DMS153 treated with DMSO at 0.1 percent for 48 hours (cell line): ENCODE results near the gene INTS7.

ENCODE experiments used
- DNase-seq: peaks from one replicate; lab custom pipeline; 2025; ENCODE audit not compliant: unreplicated experiment; lab: John Stamatoyannopoulos, UW

INTS7 gene

DNA sequence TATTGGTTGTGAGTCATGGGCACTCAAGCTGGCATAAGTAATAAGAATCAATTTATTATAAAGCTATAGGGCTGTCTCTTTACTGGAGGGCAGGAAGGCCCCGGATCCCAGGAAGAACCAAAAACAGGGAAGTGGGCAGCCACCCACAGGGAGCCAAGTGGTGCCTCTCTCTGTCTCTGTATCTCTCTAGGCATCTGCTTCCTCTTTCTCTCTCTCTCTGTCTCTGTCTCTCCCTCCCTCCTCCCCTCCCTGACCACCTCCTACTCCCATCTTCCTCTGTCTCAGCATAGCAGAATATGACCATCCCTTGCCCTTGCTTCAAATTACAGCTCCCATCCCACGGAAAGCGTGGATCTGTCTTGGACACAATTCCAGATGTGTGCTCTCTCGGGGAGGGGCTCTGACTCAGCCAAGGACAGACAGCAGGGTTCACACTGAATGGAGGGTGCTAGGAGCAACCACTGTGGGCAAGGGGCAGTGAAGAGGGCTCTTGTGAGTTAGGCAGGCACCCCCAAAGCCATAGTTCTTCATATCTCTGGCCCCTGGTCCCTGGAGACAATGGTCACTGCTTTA is 124.4 kb downstream of the INTS7 start:
- DNase-seq = no peak

DNA sequence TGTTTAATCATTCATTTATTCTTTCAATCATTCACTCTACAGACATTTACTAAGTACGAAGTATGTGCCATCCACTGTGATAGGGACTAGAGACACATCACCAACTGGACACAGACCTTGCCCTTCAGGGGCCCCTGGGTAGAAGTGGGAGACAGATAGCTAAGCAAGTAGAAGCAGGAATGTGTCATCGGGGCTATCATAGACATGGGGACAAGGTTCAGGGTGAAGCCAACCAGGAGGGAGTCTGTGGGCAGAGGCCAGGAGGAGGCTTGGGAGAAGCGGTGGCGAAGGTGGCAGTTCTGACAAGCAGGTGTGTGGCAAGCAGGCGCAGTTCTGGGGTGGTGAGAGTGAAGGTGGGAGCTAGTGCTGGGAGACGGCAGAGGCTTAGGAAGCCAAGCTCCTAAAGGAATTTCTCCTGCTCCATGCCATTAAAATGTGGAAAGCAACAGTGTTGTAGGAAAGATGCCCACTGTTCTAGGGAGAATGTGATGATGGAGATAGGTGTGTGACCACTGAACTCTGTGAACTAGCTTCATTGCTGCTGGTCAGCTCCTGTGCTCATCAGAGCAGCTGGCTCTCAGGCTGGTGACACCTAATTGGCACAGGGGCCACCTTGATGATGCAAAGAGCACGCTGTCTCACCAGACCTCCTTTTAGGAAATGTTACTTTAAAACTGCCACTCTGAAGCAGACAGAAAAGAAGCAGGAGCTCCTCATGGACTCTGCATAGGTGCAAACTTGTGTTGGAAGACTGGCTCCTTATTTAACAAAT is 125.1 kb downstream of the INTS7 start:
- DNase-seq = no peak

DNA sequence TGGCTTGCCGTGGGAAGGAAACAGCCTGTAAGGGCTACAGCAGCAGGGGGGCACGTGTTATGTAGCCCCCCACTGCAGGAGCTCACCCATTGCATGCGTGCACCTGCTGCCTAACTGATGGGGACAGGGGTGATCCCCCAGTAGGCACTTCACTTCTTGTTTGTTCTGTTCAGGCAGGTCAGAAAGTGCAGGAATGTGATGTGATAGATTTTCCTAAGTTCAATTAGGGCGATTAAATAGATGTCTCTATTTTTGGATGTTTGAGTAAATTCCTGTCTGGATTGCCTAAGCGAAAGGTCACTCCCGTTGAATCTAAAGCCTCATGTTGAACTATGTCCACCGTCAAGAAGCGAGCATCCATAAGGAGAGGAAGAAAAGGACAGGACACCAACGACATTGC is 126.0 kb downstream of the INTS7 start:
- DNase-seq = no peak

DNA sequence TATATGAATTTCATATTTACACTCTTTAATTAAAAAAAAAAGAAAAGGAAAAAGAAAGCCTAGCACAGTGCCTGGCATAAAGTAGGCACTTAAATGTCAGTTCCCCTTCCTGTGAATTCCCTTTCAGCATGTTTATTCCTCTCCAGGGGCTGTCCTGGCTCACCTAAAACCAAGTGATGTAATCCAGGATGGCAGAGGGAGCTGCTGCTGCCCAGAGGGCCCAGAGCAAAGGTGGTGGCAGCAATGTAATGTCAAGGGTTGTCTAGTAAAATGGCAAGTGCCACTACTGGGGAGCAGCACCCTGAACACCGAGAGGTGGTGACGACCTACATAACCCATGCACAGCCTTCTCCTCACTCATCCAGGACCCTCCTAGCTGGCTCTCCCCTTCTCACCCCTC is 126.4 kb downstream of the INTS7 start:
- DNase-seq = no peak

DNA sequence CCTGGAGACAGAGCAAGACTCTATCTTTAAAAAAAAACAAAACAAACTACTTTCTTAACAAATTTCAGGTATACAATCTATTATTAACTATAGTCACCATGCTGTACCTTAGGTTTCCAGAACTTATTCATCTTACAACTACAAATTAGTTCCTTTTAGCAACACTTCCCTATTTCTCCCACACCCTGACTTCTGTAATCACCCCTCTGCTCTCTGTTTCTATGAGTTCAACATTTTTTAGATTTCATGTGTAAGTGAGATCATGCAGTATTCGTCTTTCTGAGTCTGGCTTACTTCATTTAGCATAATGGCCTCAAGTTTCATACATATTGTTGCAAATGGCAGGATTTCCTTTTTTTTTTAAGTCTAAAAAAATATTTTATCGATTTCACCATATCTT is 126.9 kb downstream of the INTS7 start:
- no peak for DNase-seq

DNA sequence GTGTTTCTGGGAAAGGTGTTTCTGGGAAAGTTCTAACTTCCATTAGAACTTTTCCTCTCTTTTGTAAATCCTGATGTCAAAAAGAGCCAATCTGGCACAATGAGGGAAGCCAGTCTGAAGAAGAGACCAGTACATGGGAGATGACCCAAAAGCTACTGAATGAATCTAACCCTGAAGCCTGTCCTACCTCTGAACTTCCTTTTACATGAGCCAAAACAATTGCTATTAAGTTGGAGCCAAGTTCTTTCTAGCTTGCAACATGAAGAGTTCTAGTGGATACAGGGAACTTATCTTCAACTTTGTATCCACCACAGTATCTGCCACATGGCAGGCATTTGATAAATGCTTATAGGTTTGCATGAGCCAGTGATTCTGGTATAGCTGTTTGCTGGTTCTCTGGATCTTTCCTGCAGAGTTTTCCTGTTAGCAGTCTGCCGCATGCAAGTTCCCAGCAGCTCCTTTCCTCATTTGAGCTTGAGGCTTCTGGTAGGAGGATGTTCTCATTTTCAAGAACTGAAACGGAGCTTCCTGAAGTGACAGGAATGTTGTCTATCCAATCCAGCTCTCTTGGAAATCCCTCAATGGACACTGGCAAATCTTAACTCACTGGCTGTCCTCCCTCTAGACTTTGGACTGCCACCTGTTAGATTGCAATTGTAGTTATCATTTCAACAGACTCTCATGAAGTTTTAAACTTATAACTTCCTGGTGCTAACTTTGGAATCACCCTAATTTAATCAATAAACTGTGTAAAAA is 131.7 kb downstream of the INTS7 start:
- DNase-seq = no peak

DNA sequence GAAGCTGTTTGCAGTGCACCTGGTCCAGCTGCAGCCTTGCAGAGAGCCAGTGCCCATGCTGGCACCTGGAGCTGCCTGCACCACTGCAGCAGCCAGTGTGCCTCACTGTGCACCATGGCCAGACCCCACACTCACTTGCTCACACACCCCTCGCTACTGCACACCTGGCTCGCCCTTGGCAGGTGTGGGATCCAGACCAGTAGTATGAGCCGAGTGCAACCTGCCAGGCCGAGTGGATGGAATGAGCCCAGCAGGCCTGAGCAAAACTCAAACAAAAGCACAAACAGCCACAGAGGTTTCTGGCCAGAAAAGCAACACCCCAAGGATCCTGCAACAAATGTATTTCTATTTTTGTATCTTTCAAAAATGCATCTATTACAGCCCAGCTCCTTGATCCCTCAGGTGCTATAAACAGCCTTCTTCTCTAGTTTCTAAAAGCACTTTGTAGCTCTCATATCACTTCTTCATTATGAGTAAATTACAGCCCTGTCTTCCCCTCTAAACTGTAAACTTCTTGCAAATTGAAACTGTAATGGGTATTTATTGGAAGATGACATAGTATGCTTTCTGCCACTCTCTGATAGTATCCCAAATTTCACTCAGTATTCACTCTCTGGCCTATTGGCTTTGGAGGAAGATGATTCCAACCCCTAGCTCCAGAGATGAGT is 132.6 kb downstream of the INTS7 start:
- no peak for DNase-seq

DNA sequence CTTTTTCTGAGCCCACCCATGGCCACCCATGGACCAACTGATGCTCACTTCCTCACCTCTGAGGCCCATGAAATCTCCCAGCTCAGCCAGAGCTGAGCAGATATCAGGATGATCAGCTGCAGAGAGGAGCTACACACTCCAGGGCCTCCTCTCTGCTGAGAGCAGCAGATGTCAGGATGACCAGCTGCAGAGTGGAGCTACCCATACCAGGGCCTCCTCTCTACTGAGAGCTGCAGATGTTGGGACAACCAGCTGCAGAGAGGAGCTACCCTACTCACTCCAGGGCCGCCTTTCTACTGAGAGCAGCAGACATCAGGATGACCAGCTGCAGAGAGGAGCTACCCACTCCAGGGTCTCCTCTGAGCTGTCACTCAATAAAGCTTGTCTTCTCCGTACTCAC is 133.4 kb downstream of the INTS7 start:
- no peak for DNase-seq

DNA sequence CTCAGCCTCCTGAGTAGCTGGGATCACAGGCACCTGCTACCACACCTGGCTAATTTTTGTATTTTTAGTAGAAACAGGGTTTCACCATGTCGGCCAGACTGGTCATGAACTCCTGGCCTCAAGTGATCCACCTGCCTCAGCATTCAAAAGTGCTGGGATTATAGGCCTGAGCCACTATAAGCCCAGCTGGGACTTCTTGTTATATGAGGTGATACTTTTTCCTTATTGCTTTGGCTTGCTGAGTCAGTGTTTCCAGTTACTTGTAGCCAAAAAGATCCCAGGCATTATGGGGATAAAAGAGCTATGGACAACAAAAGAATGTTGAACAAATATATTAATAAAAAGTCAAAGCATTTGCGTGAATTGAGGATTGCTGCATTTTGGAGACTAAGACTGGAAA is 134.9 kb downstream of the INTS7 start:
- DNase-seq = no peak

DNA sequence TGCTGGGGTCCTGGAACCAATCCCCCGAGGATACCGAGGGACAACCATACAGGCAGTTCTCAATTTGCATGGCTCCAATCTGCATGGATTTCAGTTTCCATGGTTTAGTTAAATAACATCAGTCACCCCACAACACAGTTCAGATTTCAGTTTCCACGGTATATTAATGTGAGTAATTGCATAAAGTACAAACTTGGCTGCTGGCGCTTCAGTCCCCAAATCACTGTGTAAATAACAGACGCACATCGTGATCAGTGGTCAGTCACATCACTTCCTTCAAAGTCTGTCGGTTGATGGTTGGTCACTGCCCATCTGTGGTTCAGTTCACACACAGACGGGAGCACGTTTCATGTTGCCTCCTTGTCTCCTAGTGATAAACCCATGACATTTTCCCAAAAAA is 138.4 kb downstream of the INTS7 start:
- no peak for DNase-seq

DNA sequence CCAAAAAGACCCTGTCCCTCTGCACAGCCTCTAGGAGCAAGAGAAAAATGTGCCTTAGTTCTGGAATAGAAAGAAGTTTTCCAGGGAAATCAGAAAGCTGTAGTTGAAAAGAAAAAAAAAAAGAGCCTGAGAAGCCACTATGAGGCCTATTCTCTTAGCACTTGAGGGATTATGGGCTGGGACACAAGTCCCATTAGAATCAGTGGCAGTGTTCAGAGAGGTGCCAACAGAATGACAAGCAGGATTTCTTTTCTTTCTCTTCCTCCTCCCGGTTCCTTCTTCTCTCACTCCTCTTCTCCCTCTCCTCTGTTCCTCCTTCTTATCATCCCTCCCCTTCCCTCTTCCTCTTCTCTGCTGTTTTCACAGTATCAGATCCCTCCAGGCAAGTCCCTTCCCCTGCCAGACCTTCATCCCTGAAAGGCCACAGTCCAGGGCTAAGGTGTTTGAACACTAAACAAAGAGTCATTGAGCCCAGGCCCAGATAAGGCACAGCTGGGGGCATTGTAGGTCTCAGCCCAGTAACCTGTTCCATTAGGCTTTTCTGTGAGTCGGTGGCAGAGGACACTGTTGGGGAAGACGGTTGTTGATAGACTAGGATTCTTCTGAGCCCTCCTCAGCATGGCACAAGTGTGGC is 140.1 kb downstream of the INTS7 start:
- no peak for DNase-seq

DNA sequence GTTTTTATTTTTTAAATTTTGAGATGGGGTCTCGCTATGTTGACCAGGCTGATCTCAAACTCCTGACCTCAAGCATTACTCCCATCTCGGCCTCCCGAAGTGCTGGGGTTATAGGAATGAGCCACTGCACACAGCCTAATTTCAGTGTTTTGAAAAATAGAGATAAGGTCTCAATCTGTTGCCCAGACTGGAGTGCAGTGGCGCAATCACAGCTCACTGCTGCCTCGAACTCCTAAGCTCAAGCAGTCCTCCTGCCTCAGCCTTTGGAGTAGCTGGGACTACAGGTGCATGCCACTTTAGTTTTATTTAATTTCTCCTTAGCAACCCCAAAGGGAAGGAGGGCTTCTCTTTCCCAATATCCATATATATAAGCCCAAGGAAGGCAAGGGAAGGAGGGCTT is 141.0 kb downstream of the INTS7 start:
- DNase-seq = no peak

DNA sequence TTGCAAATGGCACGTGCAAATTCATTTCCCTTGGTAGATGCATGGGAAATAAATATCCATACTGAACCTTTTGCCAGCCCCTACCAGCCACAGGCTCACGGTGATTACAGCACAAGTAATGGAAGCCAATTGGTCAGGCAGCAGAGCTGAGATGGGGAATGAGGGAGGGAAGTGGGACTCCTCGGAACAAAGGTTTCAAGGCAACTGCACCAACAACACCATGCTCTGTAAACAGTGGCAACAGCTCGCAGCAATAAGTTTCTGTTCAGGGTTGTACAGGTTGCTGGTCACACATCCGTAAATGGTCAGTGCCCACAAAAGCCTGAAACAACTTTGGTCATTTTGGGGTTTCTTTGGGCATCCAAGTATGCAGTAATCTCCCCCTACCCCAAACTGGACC is 142.1 kb downstream of the INTS7 start:
- DNase-seq = no peak

DNA sequence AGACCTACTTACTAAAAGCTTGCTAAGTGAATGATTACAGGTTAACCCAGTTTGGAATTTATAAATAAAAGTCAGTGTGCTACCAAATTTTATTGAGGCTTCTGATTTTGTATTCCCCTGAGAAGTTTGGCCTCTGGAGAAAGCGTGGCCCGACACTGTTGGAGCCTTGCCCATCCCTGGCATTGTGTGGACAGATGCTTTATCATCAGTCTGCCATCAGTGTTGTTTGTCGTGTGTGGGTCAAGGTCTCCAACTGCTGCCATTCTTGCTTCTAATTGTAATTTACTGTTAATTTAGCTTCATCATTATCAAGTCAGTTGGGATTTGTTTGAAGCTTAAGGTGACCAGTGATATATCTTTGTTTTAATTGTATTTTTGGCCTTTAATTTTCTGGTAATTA is 142.8 kb downstream of the INTS7 start:
- DNase-seq = no peak

DNA sequence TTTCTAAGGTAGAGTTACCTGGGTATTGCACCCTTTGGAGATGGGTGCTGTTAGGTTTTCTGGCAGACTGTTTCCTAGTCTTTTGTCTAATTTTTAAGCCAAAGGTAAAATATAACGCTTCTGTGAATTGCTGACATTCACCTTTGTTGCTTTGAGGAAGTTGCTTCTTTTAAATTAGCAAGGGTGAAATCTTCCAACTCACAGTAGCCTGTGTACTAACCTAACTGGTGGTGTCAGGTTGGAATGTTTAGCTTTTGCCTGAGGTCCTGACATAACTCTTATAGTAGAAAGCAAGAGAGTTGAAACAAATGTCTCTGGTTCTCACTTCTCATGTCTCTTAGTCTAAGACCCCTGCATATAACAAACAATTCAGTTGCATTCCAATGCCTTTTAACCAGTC is 143.6 kb downstream of the INTS7 start:
- no peak for DNase-seq
